SU-DHL-6 (cell line): ENCODE measurements around the gene OXER1.

Source experiments
- CTCF ChIP-seq: fragments of 200-600 bp; sonication (generic); IDR thresholded peaks from one replicate; pipeline ENCODE4 v1.5.1; 2017; ENCODE audit warnings: antibody characterized with exemption, mild to moderate bottlenecking, low read length, moderate library complexity; ENCODE audit not compliant: insufficient read depth, poor library complexity, severe bottlenecking
- EZH2phosphoT487 ChIP-seq: fragments of 200-600 bp; sonication (generic), shearing (Covaris generic); conservative IDR thresholded peaks from 2 replicates; pipeline ENCODE4 v1.6.1; 2018; ENCODE audit warnings: mild to moderate bottlenecking, antibody characterized with exemption, low read length, moderate library complexity, mixed read lengths

- TF ChIP-seq CTCF (peak; percentile 6), EZH2phosphoT487 (no peak)
Measured at GRCh38 chr2:42810121-42810970, 46.4 kb upstream of the OXER1 start.
